Lung (tissue), 12 donors: ENCODE data around the gene TMTC2. TPM values are rescaled to one million over a fixed set of nuclear protein-coding genes. Genes with fewer than 3 reads are reported as not detected.
A peak's percentile ranks its signal among the peaks of the same experiment; 100 is the strongest.

Source experiments
- ATAC-seq: fragments of 200-7000 bp; cut with Tn5 transposase; one replicate; pipeline ENCODE4 v1.9.1; 2020; ENCODE audit warnings: moderate number of reproducible peaks; ENCODE audit not compliant: insufficient read depth, low FRiP score
- DNase-seq, 3 donors: peaks; one replicate each; pipeline ENCODE4 v3.0.0-alpha.2; 2013 to 2017
- H3K27ac ChIP-seq, 2 donors: one replicate each; pipeline ENCODE4 v1.5.1; 2013; ENCODE audit warnings: mild to moderate bottlenecking in 2 of 2, moderate library complexity in 2 of 2, control low read depth in 1 of 2, inconsistent platforms in 1 of 2, low read depth in 1 of 2, low read length in 1 of 2
- H3K27me3 ChIP-seq, 3 donors: one replicate each; pipeline ENCODE4 v1.5.1; 2013; ENCODE audit warnings: low read length in 2 of 3; ENCODE audit not compliant: control insufficient read depth in 3 of 3, insufficient read depth in 3 of 3
- H3K36me3 ChIP-seq, 4 donors: one replicate each; pipeline ENCODE4 v1.5.1; 2013; ENCODE audit warnings: low read length in 4 of 4, mild to moderate bottlenecking in 1 of 4, moderate library complexity in 1 of 4; ENCODE audit not compliant: control insufficient read depth in 4 of 4, insufficient read depth in 4 of 4
- H3K4me1 ChIP-seq, 5 donors: one replicate each; pipeline ENCODE4 v1.5.1; 2013; ENCODE audit warnings: low read length in 5 of 5, mild to moderate bottlenecking in 2 of 5, moderate library complexity in 1 of 5; ENCODE audit not compliant: control insufficient read depth in 5 of 5, insufficient read depth in 5 of 5
- H3K4me3 ChIP-seq: one replicate; pipeline ENCODE4 v1.5.1; 2013; ENCODE audit warnings: mild to moderate bottlenecking, control low read depth, moderate library complexity
- H3K9ac ChIP-seq, 2 donors: one replicate each; pipeline ENCODE4 v1.5.1; 2013; ENCODE audit warnings: low read length in 2 of 2, control low read depth in 1 of 2; ENCODE audit not compliant: insufficient read depth in 1 of 2
- H3K9me3 ChIP-seq, 4 donors: one replicate each; pipeline ENCODE4 v1.5.1; 2013; ENCODE audit warnings: low read length in 3 of 4, mild to moderate bottlenecking in 1 of 4, moderate library complexity in 1 of 4; ENCODE audit not compliant: control insufficient read depth in 4 of 4, insufficient read depth in 3 of 4
- CTCF ChIP-seq: IDR thresholded peaks from 2 replicates; pipeline ENCODE4 v1.5.1; 2012; ENCODE audit warnings: mild to moderate bottlenecking; ENCODE audit errors: control extremely low read depth, extremely low read depth
- WGBS, 2 donors: extraction: QIAGEN DNeasy Blood & Tissue Kit; methylation state at CpG; one replicate each; pipeline ENCODE4 v1.1.7; 2013; 5-methylcytosine and 5-hydroxymethylcytosine counted together
- polyA plus RNA-seq, 2 donors: library from polyadenylated mRNA; stranded (reverse); fragments of 200-250 nt; gene quantifications; one replicate each; pipeline ENCODE4 v1.2.1, GENCODE V29; 2013
- total RNA-seq, 2 donors: library from RNA; depleted of rRNA in 1 of 2; stranded (reverse); fragments of >200 nt in 1 of 2; gene quantifications; one replicate each; pipeline ENCODE4 v1.2.1, GENCODE V29; 2014 to 2021
- donor health status: control.
- donor health status: control.
- donor health status: Bipolar disorder and iron deficiency.
- donor health status: healthy.
- donor health status: DM: yes; HTN: yes; CAD: no.

Gene TMTC2
- total and polyA plus RNA-seq, 4 donors, result 5.3 to 77.1 (median 14.0) TPM

GRCh38 chr12:82659343-82660207 lies 27.1 kb upstream of the TMTC2 start:
- TF ChIP-seq CTCF, result no peak
- H3K36me3 ChIP-seq, result no peaks in the 10 kb centered on the region
- ATAC-seq (no peak), DNase-seq (peak in 1 of 3 donors; percentile 4)
- 90 to 95% methylated on average over 28 of the region's 28 CpGs for WGBS, 2 donors
- H3K9ac ChIP-seq, result no peak overlapping the region
- H3K27me3 ChIP-seq, result no peaks in the 10 kb centered on the region
- H3K4me1 ChIP-seq, result peaks cover 0 to 5% (median 0%) of the 10 kb centered on the region in 5 donors
- no peak overlapping the region for H3K4me3 ChIP-seq
- H3K9me3 ChIP-seq, result peaks cover 0 to 5% (median 0%) of the 10 kb centered on the region in 4 donors
- no peak overlapping the region for H3K27ac ChIP-seq

GRCh38 chr12:82660541-82661325 lies 26.0 kb upstream of the TMTC2 start:
- Histone ChIP-seq H3K4me3 (no peak overlapping the region), H3K9me3 (peaks cover 0 to 5% (median 0%) of the 10 kb centered on the region in 4 donors), H3K27me3 (no peaks in the 10 kb centered on the region), H3K36me3 (no peaks in the 10 kb centered on the region), H3K4me1 (peaks cover 0 to 5% (median 0%) of the 10 kb centered on the region in 5 donors), H3K9ac (no peak overlapping the region), H3K27ac (no peak overlapping the region)
- DNase-seq, result no peak
- ATAC-seq, result no peak
- TF ChIP-seq CTCF, result no peak
- 90 to 95% methylated on average over 3 of the region's 3 CpGs for WGBS, 2 donors

- no peaks in the 10 kb centered on the region for H3K27me3 ChIP-seq
- peaks cover 0 to 5% (median 0%) of the 10 kb centered on the region in 5 donors for H3K4me1 ChIP-seq
- no peak for TF ChIP-seq CTCF
- no peaks in the 10 kb centered on the region for H3K36me3 ChIP-seq
- no peak overlapping the region for H3K27ac ChIP-seq
- peak in 1 of 3 donors; percentile 18 for DNase-seq
- no peak overlapping the region for H3K4me3 ChIP-seq
- H3K9me3 ChIP-seq, result peaks cover 0 to 3% (median 0%) of the 10 kb centered on the region in 4 donors
- no peak overlapping the region for H3K9ac ChIP-seq
- WGBS, 2 donors, result 56 to 69% methylated on average over 7 of the region's 7 CpGs
- ATAC-seq, result no peak
Observed at GRCh38 chr12:82663893-82664292, 22.8 kb upstream of the TMTC2 start.
